HUES64 (cell line): ENCODE data around the gene TTLL5. TPM values are rescaled to one million over a fixed set of nuclear protein-coding genes. Genes with fewer than 3 reads are reported as not detected.
A peak's percentile ranks its signal among the peaks of the same experiment; 100 is the strongest.

Experiments
- H3K27ac ChIP-seq: 2 replicates; pipeline ENCODE4 v1.7.0; 2013; ENCODE audit warnings: low read depth, low read length, inconsistent platforms
- H3K27me3 ChIP-seq: 2 replicates; pipeline ENCODE4 v1.6.1; 2013; ENCODE audit warnings: mild to moderate bottlenecking, low read length; ENCODE audit not compliant: insufficient read depth
- H3K36me3 ChIP-seq: 2 replicates; pipeline ENCODE4 v1.6.1; 2013; ENCODE audit warnings: mild to moderate bottlenecking, low read length; ENCODE audit not compliant: insufficient read depth
- H3K4me1 ChIP-seq: 2 replicates; pipeline ENCODE4 v1.6.1; 2013; ENCODE audit warnings: mild to moderate bottlenecking, low read length, moderate library complexity; ENCODE audit not compliant: insufficient read depth
- H3K4me3 ChIP-seq: 2 replicates; pipeline ENCODE4 v1.5.1; 2013; ENCODE audit warnings: mild to moderate bottlenecking, low read length, moderate library complexity
- H3K9ac ChIP-seq: 2 replicates; pipeline ENCODE4 v1.6.1; 2013; ENCODE audit warnings: mild to moderate bottlenecking, low read depth, low read length
- H3K9me3 ChIP-seq: 2 replicates; pipeline ENCODE4 v1.6.1; 2013; ENCODE audit warnings: low read depth, low read length; ENCODE audit not compliant: insufficient read depth
- WGBS: fragments of 150-250, 120-280 bp; methylation state at CpG from one replicate; pipeline ENCODE4 v1.1.7; 2013; ENCODE audit warnings: missing lambda C conversion rate; 5-methylcytosine and 5-hydroxymethylcytosine counted together
- polyA plus RNA-seq, 2 experiments: library from polyadenylated mRNA; stranded (reverse); fragments of 50-300 nt; gene quantifications; one replicate each; pipeline ENCODE4 v1.2.3, GENCODE V29; 2013

TTLL5 gene
- 18.5 TPM for polyA plus RNA-seq (2013, experiment 1 of 2)
- 21.3 TPM for polyA plus RNA-seq (2013, experiment 2 of 2)

- peak within 1 kb of the TSS; percentile 75 for H3K9ac ChIP-seq
- H3K9me3 ChIP-seq, result no peaks in the 10 kb centered on the region
- H3K4me3 ChIP-seq, result peak within 1 kb of the TSS; percentile 91
- H3K27me3 ChIP-seq, result no peaks in the 10 kb centered on the region
- H3K27ac ChIP-seq, result peak within 1 kb of the TSS; percentile 84; the same call in 1 of the 2 replicates
- peaks cover 51% of the 10 kb centered on the region for H3K36me3 ChIP-seq
- H3K4me1 ChIP-seq, result peaks cover 4% of the 10 kb centered on the region; the same call in 1 of the 2 replicates
- WGBS, result under 1% methylated on average over 60 of the region's 60 CpGs
Observed at GRCh38 chr14:75660630-75661498, at the start of gene TTLL5, which contains the start of gene ERG28. Gene TTLL5, plus strand, starts transcription at chr14:75661246. Its CDS starts 1,904 bp downstream, at chr14:75663150. Gene ERG28, minus strand, starts transcription at chr14:75660876. Its CDS starts 3,374 bp downstream, at chr14:75657502.

GRCh38 chr14:75612157-75612556 is 48.9 kb upstream of the TTLL5 start:
- no peaks in the 10 kb centered on the region; the same call in 1 of the 2 replicates for H3K4me1 ChIP-seq
- no peak overlapping the region for H3K9ac ChIP-seq
- no peaks in the 10 kb centered on the region for H3K36me3 ChIP-seq
- no peaks in the 10 kb centered on the region for H3K9me3 ChIP-seq
- 91% methylated on average over 4 of the region's 4 CpGs for WGBS
- H3K4me3 ChIP-seq, result no peak overlapping the region
- no peak overlapping the region for H3K27ac ChIP-seq
- H3K27me3 ChIP-seq, result no peaks in the 10 kb centered on the region

GRCh38 chr14:75614179-75614578 is 46.9 kb upstream of the TTLL5 start:
- no peaks in the 10 kb centered on the region for H3K27me3 ChIP-seq
- no peaks in the 10 kb centered on the region for H3K36me3 ChIP-seq
- H3K27ac ChIP-seq, result no peak overlapping the region
- 66% methylated on average over 4 of the region's 4 CpGs for whole genome bisulfite sequencing
- H3K4me3 ChIP-seq, result no peak overlapping the region
- no peaks in the 10 kb centered on the region for H3K9me3 ChIP-seq
- no peak overlapping the region for H3K9ac ChIP-seq
- no peaks in the 10 kb centered on the region; the same call in 1 of the 2 replicates for H3K4me1 ChIP-seq

GRCh38 chr14:75615200-75615599 is 45.8 kb upstream of the TTLL5 start:
- Histone ChIP-seq H3K9ac (no peak overlapping the region), H3K9me3 (no peaks in the 10 kb centered on the region), H3K27ac (no peak overlapping the region), H3K4me3 (no peak overlapping the region), H3K27me3 (no peaks in the 10 kb centered on the region), H3K4me1 (no peaks in the 10 kb centered on the region), H3K36me3 (no peaks in the 10 kb centered on the region)
- 91% methylated on average over 4 of the region's 4 CpGs for WGBS

- Histone ChIP-seq H3K9ac (no peak overlapping the region), H3K27me3 (no peaks in the 10 kb centered on the region), H3K36me3 (no peaks in the 10 kb centered on the region), H3K27ac (no peak overlapping the region), H3K4me1 (no peaks in the 10 kb centered on the region), H3K9me3 (no peaks in the 10 kb centered on the region), H3K4me3 (no peak overlapping the region)
- 90% methylated on average over 1 of the region's 1 CpG for WGBS
Observed at GRCh38 chr14:75619548-75619947, 41.5 kb upstream of the TTLL5 start.

GRCh38 chr14:75625034-75625433 is 36.0 kb upstream of the TTLL5 start:
- H3K9ac ChIP-seq, result no peak overlapping the region
- no peak overlapping the region for H3K27ac ChIP-seq
- H3K9me3 ChIP-seq, result no peaks in the 10 kb centered on the region
- no peaks in the 10 kb centered on the region for H3K27me3 ChIP-seq
- no peaks in the 10 kb centered on the region for H3K36me3 ChIP-seq
- H3K4me1 ChIP-seq, result peaks cover 5% of the 10 kb centered on the region; the same call in 1 of the 2 replicates
- WGBS, result 97% methylated on average over 2 of the region's 3 CpGs
- H3K4me3 ChIP-seq, result no peak overlapping the region

- H3K27me3 ChIP-seq, result no peaks in the 10 kb centered on the region
- H3K4me1 ChIP-seq, result peaks cover 19% of the 10 kb centered on the region
- no peak overlapping the region for H3K4me3 ChIP-seq
- no peaks in the 10 kb centered on the region for H3K9me3 ChIP-seq
- H3K36me3 ChIP-seq, result no peaks in the 10 kb centered on the region
- 95% methylated on average over 3 of the region's 3 CpGs for WGBS
- no peak overlapping the region for H3K27ac ChIP-seq
- no peak overlapping the region for H3K9ac ChIP-seq
Observed at GRCh38 chr14:75626396-75626795, 34.6 kb upstream of the TTLL5 start.

GRCh38 chr14:75626863-75627262 is 34.2 kb upstream of the TTLL5 start:
- H3K9me3 ChIP-seq, result no peaks in the 10 kb centered on the region
- 83% methylated on average over 2 of the region's 3 CpGs for WGBS
- H3K27ac ChIP-seq, result no peak overlapping the region
- H3K27me3 ChIP-seq, result no peaks in the 10 kb centered on the region
- no peak overlapping the region for H3K4me3 ChIP-seq
- no peak overlapping the region for H3K9ac ChIP-seq
- H3K4me1 ChIP-seq, result peaks cover 23% of the 10 kb centered on the region
- no peaks in the 10 kb centered on the region for H3K36me3 ChIP-seq

GRCh38 chr14:75627406-75627805 is 33.6 kb upstream of the TTLL5 start:
- Histone ChIP-seq H3K36me3 (no peaks in the 10 kb centered on the region), H3K4me1 (peaks cover 28% of the 10 kb centered on the region), H3K9ac (no peak overlapping the region), H3K9me3 (no peaks in the 10 kb centered on the region), H3K27ac (no peak overlapping the region), H3K4me3 (no peak overlapping the region), H3K27me3 (no peaks in the 10 kb centered on the region)
- WGBS, result 85% methylated on average over 4 of the region's 4 CpGs

GRCh38 chr14:75628816-75629215 is 32.2 kb upstream of the TTLL5 start:
- no peaks in the 10 kb centered on the region for H3K9me3 ChIP-seq
- H3K4me1 ChIP-seq, result peaks cover 37% of the 10 kb centered on the region
- no peak overlapping the region for H3K4me3 ChIP-seq
- H3K36me3 ChIP-seq, result no peaks in the 10 kb centered on the region
- no peak overlapping the region for H3K27ac ChIP-seq
- 98% methylated on average over 3 of the region's 3 CpGs for WGBS
- H3K9ac ChIP-seq, result no peak overlapping the region
- no peaks in the 10 kb centered on the region for H3K27me3 ChIP-seq

- Histone ChIP-seq H3K4me3 (peak overlapping the region; percentile 4; the same call in 1 of the 2 replicates), H3K9me3 (no peaks in the 10 kb centered on the region), H3K27me3 (no peaks in the 10 kb centered on the region), H3K27ac (peak overlapping the region; percentile 69), H3K36me3 (no peaks in the 10 kb centered on the region), H3K4me1 (peaks cover 37% of the 10 kb centered on the region), H3K9ac (peak overlapping the region; percentile 45)
- 46% methylated on average over 6 of the region's 6 CpGs for WGBS
Observed at GRCh38 chr14:75630695-75631452, 30.2 kb upstream of the TTLL5 start.
